Raji (cell line): Measurements from ENCODE around the gene UCP3.

Experiments used
- POLR2A ChIP-seq: IDR thresholded peaks from 2 replicates; pipeline ENCODE4 v1.6.1; 2011; ENCODE audit warnings: low read depth, low read length, control low read depth; ENCODE audit not compliant: insufficient read depth

UCP3 gene

DNA sequence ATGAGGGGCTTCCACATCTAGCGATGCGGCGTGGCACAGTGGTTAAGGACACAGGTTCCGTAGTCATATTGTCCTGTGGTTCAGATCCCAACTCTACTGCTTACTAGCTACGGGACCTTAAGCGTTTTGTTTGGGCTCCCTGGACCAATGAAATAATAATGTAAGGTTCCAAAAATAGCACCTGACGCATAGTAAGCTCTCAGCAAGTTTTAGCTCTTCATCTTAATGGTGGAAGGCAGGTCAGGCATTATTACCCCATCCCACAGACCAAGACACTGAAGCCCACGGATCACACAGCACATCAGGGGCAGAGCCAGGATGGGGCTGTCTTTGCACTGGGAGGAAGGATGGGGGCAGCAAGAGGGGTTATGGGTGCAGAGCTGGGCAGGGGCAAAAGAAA, 45.0 kb downstream of the UCP3 start:
- TF ChIP-seq POLR2A = no peak

GRCh38 chr11:73962101-73962705, 46.7 kb downstream of the UCP3 start:
- TF ChIP-seq POLR2A = no peak

DNA sequence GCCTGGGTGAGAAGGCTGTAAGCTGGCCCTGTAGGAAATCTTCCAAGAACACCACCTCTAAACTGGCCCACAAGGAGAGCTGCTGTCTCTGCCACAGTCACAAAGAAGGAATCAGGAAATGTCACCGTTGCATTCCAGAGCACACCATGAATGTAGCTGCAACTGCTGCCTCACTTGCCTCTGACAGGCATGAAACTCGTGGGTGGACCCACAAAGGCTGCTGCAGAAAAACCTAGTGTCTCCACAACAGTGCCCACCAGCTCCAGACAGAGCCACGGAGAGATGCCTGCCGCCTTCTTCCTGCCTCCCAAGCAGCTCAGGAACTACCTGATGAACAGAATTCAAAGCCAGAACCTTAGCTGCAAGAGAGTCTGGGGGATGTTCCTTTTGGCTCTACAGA, 47.6 kb downstream of the UCP3 start:
- no peak for TF ChIP-seq POLR2A

- no peak for TF ChIP-seq POLR2A
These were observed 50.3 kb downstream of the UCP3 start for GRCh38 chr11:73958521-73959141.

DNA sequence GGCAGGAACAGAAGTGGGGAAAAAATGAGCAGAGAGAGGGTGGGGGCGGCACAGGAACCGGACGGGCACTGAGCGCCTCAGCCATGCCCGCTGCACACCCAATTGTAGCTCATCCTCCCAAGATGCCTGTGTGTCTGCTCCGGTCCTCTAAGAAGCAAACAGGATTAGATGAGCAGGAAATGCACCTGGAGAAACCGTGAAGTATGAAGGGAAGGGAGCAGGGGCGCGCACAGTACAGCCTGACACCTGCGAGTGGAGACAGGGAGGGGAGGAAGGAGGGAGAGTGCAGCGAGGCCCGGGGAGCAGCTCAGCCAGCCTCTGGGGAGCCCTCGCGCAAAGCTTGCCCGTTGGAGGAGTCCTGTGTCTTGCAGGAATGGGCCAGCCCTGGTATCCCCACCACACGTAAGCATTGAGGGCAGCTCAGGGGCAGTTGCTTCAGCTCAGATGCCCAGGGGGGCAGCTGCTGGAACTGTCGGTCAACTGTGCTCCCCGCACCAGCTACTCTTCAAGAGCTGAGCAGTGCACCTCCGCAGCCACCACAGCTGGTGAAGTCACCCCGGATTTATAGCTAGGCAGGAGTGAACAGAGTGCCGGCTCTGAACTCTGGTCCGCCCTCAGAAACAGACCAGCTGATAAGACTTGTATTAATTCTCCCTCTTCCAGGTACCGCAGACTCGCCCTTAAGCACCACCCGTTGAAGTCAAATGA, 51.1 kb downstream of the UCP3 start:
- no peak for TF ChIP-seq POLR2A

DNA sequence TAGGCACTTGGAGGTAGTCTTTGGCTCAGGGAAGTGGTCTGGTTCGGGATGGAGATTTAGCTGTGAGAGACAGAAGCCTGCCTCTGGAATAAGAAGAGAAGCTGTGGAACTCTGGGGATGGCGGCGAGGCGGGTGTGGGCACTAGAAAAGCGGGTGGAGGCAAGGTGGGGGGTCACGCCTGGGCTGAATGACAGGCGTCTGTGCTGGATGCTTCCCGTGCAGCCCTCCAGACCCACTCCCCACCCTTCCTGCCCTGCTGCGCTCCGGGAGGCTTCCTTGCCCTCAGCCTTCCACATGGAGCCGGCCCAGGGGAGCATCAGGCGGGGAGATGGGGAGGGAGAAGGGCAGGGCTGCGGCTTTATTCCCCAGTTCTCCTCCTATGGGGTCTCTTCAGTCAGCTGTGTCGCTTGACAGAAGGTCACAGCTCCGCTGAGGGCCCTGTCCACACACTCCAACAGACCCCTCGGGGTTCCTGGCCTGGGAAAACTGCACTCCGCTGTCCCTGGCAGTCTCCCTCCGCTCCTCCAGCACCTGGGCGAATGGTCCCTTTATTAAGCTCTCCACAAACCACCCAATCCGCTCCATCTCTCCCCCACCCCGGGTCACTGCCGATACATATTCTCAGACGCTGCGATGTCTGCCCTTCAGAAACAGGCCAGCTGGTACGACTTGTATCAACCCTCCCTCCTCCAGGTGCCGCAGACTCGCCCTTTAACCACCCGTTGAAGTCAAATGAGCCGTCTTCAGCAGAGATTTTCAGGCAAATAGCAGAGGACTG, 51.8 kb downstream of the UCP3 start:
- no peak for TF ChIP-seq POLR2A

- TF ChIP-seq POLR2A = no peak
These were observed 57.1 kb downstream of the UCP3 start for GRCh38 chr11:73951797-73952196.

GRCh38 chr11:73950869-73951710, 57.8 kb downstream of the UCP3 start, which contains the start of gene DNAJB13:
DNAJB13 (plus strand) TSS chr11:73951026; CDS start chr11:73951070, 44 bp downstream.
- no peak for TF ChIP-seq POLR2A
